Measurements from ENCODE around the gene ZNF521.

GRCh38 chr18:25058521-25058920 is 293.4 kb downstream of the ZNF521 start:
- TF ChIP-seq, protein P1, sequence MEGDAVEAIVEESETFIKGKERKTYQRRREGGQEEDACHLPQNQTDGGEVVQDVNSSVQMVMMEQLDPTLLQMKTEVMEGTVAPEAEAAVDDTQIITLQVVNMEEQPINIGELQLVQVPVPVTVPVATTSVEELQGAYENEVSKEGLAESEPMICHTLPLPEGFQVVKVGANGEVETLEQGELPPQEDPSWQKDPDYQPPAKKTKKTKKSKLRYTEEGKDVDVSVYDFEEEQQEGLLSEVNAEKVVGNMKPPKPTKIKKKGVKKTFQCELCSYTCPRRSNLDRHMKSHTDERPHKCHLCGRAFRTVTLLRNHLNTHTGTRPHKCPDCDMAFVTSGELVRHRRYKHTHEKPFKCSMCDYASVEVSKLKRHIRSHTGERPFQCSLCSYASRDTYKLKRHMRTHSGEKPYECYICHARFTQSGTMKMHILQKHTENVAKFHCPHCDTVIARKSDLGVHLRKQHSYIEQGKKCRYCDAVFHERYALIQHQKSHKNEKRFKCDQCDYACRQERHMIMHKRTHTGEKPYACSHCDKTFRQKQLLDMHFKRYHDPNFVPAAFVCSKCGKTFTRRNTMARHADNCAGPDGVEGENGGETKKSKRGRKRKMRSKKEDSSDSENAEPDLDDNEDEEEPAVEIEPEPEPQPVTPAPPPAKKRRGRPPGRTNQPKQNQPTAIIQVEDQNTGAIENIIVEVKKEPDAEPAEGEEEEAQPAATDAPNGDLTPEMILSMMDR (IDR thresholded peaks at IDR 0.05): no peak
- TF ChIP-seq POLR2A (IDR thresholded peaks at IDR 0.05): no peak

Data from thyroid gland (tissue), 4 donors.